PC-9 (cell line): ENCODE results near the gene THSD7B. TPM values are rescaled to one million over a fixed set of nuclear protein-coding genes. Genes with fewer than 3 reads are reported as not detected.

ENCODE experiments used
- BruUV-seq: library from RNA; stranded (reverse); fragments of 400-500 nt; replicated peaks from 2 replicates; lab custom pipeline; 2021; lab: Mats Ljungman, UMichigan
- CTCF ChIA-PET: fragments of 300-600 bp; sonication (Branson Sonifier 250); formaldehyde crosslinking; loops from one replicate; lab custom pipeline; 2022; ENCODE audit warnings: antibody characterized with exemption; lab: Charles Lee
- POLR2A ChIA-PET: fragments of 300-600 bp; sonication (Branson Sonifier 250); formaldehyde crosslinking; loops from one replicate; lab custom pipeline; 2022; ENCODE audit warnings: antibody characterized with exemption; ENCODE audit not compliant: unreplicated experiment; lab: Charles Lee
- DNase-seq, 2 experiments: peaks; one replicate each; pipeline versions ENCODE4 v3.0.0 to v3.0.0-alpha.2; 2015 to 2022; ENCODE audit warnings: mixed read lengths in 1 of 2
- H2AFZ ChIP-seq: fragments of 200-600 bp; sonication (generic); 2 replicates; pipeline ENCODE4 v1.8.1; 2017; ENCODE audit warnings: antibody characterized with exemption
- H3F3A ChIP-seq: fragments of 200-600 bp; sonication (generic); 2 replicates; pipeline ENCODE4 v1.8.1; 2017; ENCODE audit warnings: antibody characterized with exemption, mild to moderate bottlenecking, low read depth; ENCODE audit not compliant: insufficient read depth
- H3K27ac ChIP-seq: fragments of 200-600 bp; sonication (generic); 2 replicates; pipeline ENCODE4 v1.6.1; 2016; ENCODE audit warnings: mixed run types
- H3K27me3 ChIP-seq: fragments of 200-600 bp; sonication (generic); 2 replicates; pipeline ENCODE4 v1.6.1; 2016; ENCODE audit warnings: low read depth, mixed run types; ENCODE audit not compliant: insufficient read depth
- H3K36me3 ChIP-seq: fragments of 200-600 bp; sonication (generic); 2 replicates; pipeline ENCODE4 v1.6.1; 2016; ENCODE audit warnings: low read depth, mixed run types
- H3K4me1 ChIP-seq: fragments of 200-600 bp; sonication (generic); replicated peaks from 2 replicates; pipeline ENCODE4 v1.6.1; 2016; ENCODE audit warnings: mixed run types; ENCODE audit not compliant: insufficient read depth
- H3K4me2 ChIP-seq: fragments of 200-600 bp; sonication (generic); 2 replicates; pipeline ENCODE4 v1.6.1; 2017; ENCODE audit warnings: mixed run types
- H3K4me3 ChIP-seq: fragments of 200-600 bp; sonication (generic); 2 replicates; pipeline ENCODE4 v1.6.1; 2016; ENCODE audit warnings: mixed run types
- H3K79me2 ChIP-seq: fragments of 200-600 bp; sonication (generic); 2 replicates; pipeline ENCODE4 v1.6.1; 2017; ENCODE audit warnings: low read depth, mixed run types
- H3K9me2 ChIP-seq: fragments of 200-600 bp; sonication (generic); 2 replicates; pipeline ENCODE4 v1.8.1; 2017; ENCODE audit warnings: mild to moderate bottlenecking; ENCODE audit not compliant: insufficient read depth
- H3K9me3 ChIP-seq: fragments of 200-600 bp; sonication (generic); 2 replicates; pipeline ENCODE4 v1.8.1; 2016; ENCODE audit warnings: low read depth; ENCODE audit not compliant: insufficient read depth
- H4K20me1 ChIP-seq: fragments of 200-600 bp; sonication (generic); 2 replicates; pipeline ENCODE4 v1.8.1; 2017; ENCODE audit not compliant: insufficient read depth
- EZH2 ChIP-seq: fragments of 200-600 bp; sonication (generic); IDR thresholded peaks from 2 replicates; pipeline ENCODE4 v1.8.0; 2017; ENCODE audit warnings: antibody characterized with exemption, low read depth
- intact Hi-C: fragments of 100-400 bp; cut with micrococcal nuclease; formaldehyde crosslinking; loops from one replicate; pipeline ENCODE4 v1.10.0; 2022; ENCODE audit not compliant: unreplicated experiment
- total RNA-seq: library from RNA; stranded (reverse); gene quantifications from 2 replicates; pipeline ENCODE4 v1.2.3, GENCODE V29; 2021
- TF ChIP-seq, protein P1 (sequence below): fragments of 200-600 bp; sonication (generic); conservative IDR thresholded peaks from 2 replicates; pipeline ENCODE4 v1.6.1; 2017; ENCODE audit warnings: mixed run types, antibody characterized with exemption, mild to moderate bottlenecking, moderate library complexity

Gene THSD7B
- total RNA-seq, 1 experiment from 2014 or later = not detected

DNA sequence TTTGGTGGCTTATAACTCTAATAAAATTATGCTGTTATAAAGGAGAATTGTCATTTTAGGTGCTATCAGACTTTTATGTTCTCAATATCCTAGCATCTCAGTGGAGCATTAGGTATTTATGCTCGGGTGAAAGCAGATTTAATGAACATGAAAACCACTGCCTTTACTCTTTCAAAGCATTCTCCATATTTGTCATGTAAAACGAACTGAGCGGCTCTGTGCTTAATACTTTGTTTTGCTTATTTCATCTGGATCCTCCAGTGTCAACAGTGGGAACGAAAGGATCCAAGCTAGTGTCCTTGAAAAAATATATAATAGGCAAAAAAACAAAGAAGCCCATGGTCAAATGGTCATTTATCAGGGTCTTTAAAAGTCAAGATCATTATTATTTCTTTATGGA lies 53.5 kb downstream of the THSD7B start:
- Histone ChIP-seq H3K9me2 (no peaks in the 10 kb centered on the region), H3K36me3 (no peaks in the 10 kb centered on the region), H3K4me3 (no peak overlapping the region), H3K4me1 (no peaks in the 10 kb centered on the region), H2AFZ (no peak overlapping the region), H3K4me2 (no peak overlapping the region), H3K9me3 (no peaks in the 10 kb centered on the region), H3K79me2 (no peaks in the 10 kb centered on the region), H4K20me1 (no peaks in the 10 kb centered on the region), H3K27ac (no peak overlapping the region), H3K27me3 (peaks cover 7% of the 10 kb centered on the region; the same call in 1 of the 2 replicates), H3F3A (no peaks in the 10 kb centered on the region)
- intact Hi-C loops = no loop called here
- no peak for TF ChIP-seq EZH2
- TF ChIP-seq, protein P1, sequence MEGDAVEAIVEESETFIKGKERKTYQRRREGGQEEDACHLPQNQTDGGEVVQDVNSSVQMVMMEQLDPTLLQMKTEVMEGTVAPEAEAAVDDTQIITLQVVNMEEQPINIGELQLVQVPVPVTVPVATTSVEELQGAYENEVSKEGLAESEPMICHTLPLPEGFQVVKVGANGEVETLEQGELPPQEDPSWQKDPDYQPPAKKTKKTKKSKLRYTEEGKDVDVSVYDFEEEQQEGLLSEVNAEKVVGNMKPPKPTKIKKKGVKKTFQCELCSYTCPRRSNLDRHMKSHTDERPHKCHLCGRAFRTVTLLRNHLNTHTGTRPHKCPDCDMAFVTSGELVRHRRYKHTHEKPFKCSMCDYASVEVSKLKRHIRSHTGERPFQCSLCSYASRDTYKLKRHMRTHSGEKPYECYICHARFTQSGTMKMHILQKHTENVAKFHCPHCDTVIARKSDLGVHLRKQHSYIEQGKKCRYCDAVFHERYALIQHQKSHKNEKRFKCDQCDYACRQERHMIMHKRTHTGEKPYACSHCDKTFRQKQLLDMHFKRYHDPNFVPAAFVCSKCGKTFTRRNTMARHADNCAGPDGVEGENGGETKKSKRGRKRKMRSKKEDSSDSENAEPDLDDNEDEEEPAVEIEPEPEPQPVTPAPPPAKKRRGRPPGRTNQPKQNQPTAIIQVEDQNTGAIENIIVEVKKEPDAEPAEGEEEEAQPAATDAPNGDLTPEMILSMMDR = no peak
- ChIA-PET CTCF (no interaction called here), POLR2A (no interaction called here)
- DNase-seq = no peak
- no TSS peak for BruUV-seq

DNA sequence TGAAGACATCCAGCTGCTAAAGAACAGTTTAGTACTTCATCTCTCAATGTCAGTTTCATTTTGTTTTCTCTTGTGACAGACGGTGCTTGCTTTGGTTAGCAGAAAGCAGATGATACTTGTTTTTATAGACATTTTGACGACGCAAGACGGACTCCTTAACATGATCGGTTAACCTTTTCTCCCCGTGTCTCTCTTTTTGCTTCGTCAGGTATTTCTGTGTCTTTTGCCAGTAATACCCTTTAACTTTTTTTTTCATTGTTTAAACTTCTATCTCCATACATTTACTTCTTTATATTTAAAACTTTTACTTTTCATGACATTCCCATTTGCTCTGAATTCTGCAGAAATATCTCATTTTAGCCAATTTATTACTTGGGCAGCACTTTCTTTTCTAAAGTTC lies 57.9 kb downstream of the THSD7B start:
- Histone ChIP-seq H3K36me3 (no peaks in the 10 kb centered on the region), H3K4me3 (no peak overlapping the region), H3K79me2 (no peaks in the 10 kb centered on the region), H3K4me2 (no peak overlapping the region), H3F3A (no peaks in the 10 kb centered on the region), H3K9me2 (no peaks in the 10 kb centered on the region), H3K9me3 (no peaks in the 10 kb centered on the region; the same call in 1 of the 2 replicates), H3K27me3 (peaks cover 4% of the 10 kb centered on the region; the same call in 1 of the 2 replicates), H4K20me1 (no peaks in the 10 kb centered on the region), H3K4me1 (no peaks in the 10 kb centered on the region), H2AFZ (no peak overlapping the region), H3K27ac (no peak overlapping the region)
- ChIA-PET POLR2A (no interaction called here), CTCF (no interaction called here)
- no TSS peak for BruUV-seq
- TF ChIP-seq, protein P1 = no peak
- no peak for TF ChIP-seq EZH2
- no peak for DNase-seq
- intact Hi-C loops = no loop called here

DNA sequence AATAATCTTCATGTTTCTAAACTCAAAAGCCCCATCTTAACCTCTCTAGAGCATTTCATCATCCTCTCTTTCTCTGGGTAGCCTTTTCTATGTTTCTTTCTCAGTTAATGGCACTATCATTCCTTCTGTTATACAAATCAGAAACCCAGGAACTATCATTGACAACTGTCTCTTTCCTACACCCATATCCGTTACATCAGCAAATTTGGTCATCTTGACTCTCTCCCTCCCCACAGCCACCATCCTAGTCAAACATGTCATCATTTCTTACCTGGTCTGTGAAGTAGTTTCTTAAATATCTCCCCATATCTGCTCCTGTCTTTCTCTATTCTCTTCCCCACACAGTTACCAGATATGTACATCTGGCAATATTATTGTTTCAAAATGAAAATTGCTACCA lies 62.8 kb downstream of the THSD7B start:
- Histone ChIP-seq H4K20me1 (no peaks in the 10 kb centered on the region), H3K27me3 (no peaks in the 10 kb centered on the region), H3K27ac (no peak overlapping the region), H3K4me2 (no peak overlapping the region), H3K4me3 (no peak overlapping the region), H3K9me3 (no peaks in the 10 kb centered on the region; the same call in 1 of the 2 replicates), H3K4me1 (no peaks in the 10 kb centered on the region), H3K79me2 (no peaks in the 10 kb centered on the region), H3K36me3 (no peaks in the 10 kb centered on the region), H3K9me2 (no peaks in the 10 kb centered on the region; the same call in 1 of the 2 replicates), H3F3A (no peaks in the 10 kb centered on the region), H2AFZ (no peak overlapping the region)
- TF ChIP-seq EZH2 = no peak
- TF ChIP-seq, protein P1 = no peak
- DNase-seq = no peak
- intact Hi-C loops = no loop called here
- BruUV-seq = no TSS peak
- ChIA-PET POLR2A (no interaction called here), CTCF (no interaction called here)
